Chondrocyte (in vitro differentiated cells): Measurements from ENCODE around the gene NR3C2. TPM values are rescaled to one million over a fixed set of nuclear protein-coding genes. Genes with fewer than 3 reads are reported as not detected.

Source experiments
- DNase-seq: peaks from one replicate; pipeline ENCODE4 v3.0.0; 2021; ENCODE audit warnings: mixed read lengths, low spot score
- H3K27ac Mint-ChIP-seq: one replicate; pipeline ENCODE4 v1.8.0; 2021; ENCODE audit warnings: mild to moderate bottlenecking, moderate library complexity, mixed read lengths; ENCODE audit not compliant: unreplicated experiment
- H3K27me3 Mint-ChIP-seq: 2 replicates; pipeline ENCODE4 v1.8.0; 2021; ENCODE audit warnings: low read depth, mixed read lengths
- H3K36me3 Mint-ChIP-seq: 2 replicates; pipeline ENCODE4 v1.8.0; 2021; ENCODE audit warnings: low read depth, mixed read lengths
- H3K4me1 Mint-ChIP-seq: 2 replicates; pipeline ENCODE4 v1.8.0; 2021; ENCODE audit warnings: low read depth, mild to moderate bottlenecking, mixed read lengths
- H3K4me3 Mint-ChIP-seq: one replicate; pipeline ENCODE4 v1.8.0; 2021; ENCODE audit warnings: mild to moderate bottlenecking, moderate library complexity, mixed read lengths; ENCODE audit not compliant: unreplicated experiment
- H3K9me3 Mint-ChIP-seq: 2 replicates; pipeline ENCODE4 v1.8.0; 2021; ENCODE audit warnings: low read depth, mixed read lengths
- CTCF ChIP-seq: fragments of 200-600 bp; sonication (generic); IDR thresholded peaks from 2 replicates; pipeline ENCODE4 v1.5.0; 2021; ENCODE audit warnings: antibody characterized with exemption, mild to moderate bottlenecking, moderate library complexity
- total RNA-seq: library from RNA; stranded (reverse); gene quantifications from 3 replicates; pipeline ENCODE4 v1.2.1, GENCODE V29; 2021

The NR3C2 gene
- total RNA-seq, 1 donor from 2014 or later, result 0.20 TPM

- Mint-ChIP-seq H3K4me3 (no peak overlapping the region), H3K4me1 (no peaks in the 10 kb centered on the region), H3K36me3 (peaks cover 3% of the 10 kb centered on the region), H3K27me3 (no peaks in the 10 kb centered on the region), H3K9me3 (peaks cover under 1% of the 10 kb centered on the region), H3K27ac (no peak overlapping the region)
- DNase-seq, result peak; percentile 57
- TF ChIP-seq CTCF, result no peak
Observed at GRCh38 chr4:148093065-148093464, 349.1 kb downstream of the NR3C2 start.

- Mint-ChIP-seq H3K9me3 (peaks cover 6% of the 10 kb centered on the region), H3K27ac (no peak overlapping the region), H3K4me3 (no peak overlapping the region), H3K36me3 (no peaks in the 10 kb centered on the region), H3K27me3 (no peaks in the 10 kb centered on the region), H3K4me1 (no peaks in the 10 kb centered on the region)
- no peak for TF ChIP-seq CTCF
- no peak for DNase-seq
Observed at GRCh38 chr4:148092316-148093014, 349.7 kb downstream of the NR3C2 start.

GRCh38 chr4:148091896-148092295 lies 350.3 kb downstream of the NR3C2 start:
- H3K27me3 Mint-ChIP-seq, result no peaks in the 10 kb centered on the region
- H3K27ac Mint-ChIP-seq, result no peak overlapping the region
- TF ChIP-seq CTCF, result no peak
- no peak for DNase-seq
- no peak overlapping the region for H3K4me3 Mint-ChIP-seq
- peaks cover 10% of the 10 kb centered on the region for H3K9me3 Mint-ChIP-seq
- H3K4me1 Mint-ChIP-seq, result no peaks in the 10 kb centered on the region
- H3K36me3 Mint-ChIP-seq, result no peaks in the 10 kb centered on the region

- Mint-ChIP-seq H3K9me3 (peaks cover 18% of the 10 kb centered on the region), H3K27me3 (no peaks in the 10 kb centered on the region), H3K36me3 (no peaks in the 10 kb centered on the region), H3K4me3 (no peak overlapping the region), H3K4me1 (no peaks in the 10 kb centered on the region), H3K27ac (no peak overlapping the region)
- peak; percentile 81 for DNase-seq
- no peak for TF ChIP-seq CTCF
Observed at GRCh38 chr4:148090503-148091476, 351.4 kb downstream of the NR3C2 start.

GRCh38 chr4:148090029-148090428 lies 352.2 kb downstream of the NR3C2 start:
- Mint-ChIP-seq H3K4me3 (no peak overlapping the region), H3K36me3 (peaks cover 2% of the 10 kb centered on the region), H3K9me3 (peaks cover 26% of the 10 kb centered on the region), H3K27me3 (no peaks in the 10 kb centered on the region), H3K4me1 (no peaks in the 10 kb centered on the region), H3K27ac (no peak overlapping the region)
- TF ChIP-seq CTCF, result no peak
- peak; percentile 46 for DNase-seq
